PC-3 (cell line): ENCODE measurements around the gene KAZN. TPM values are rescaled to one million over a fixed set of nuclear protein-coding genes. Genes with fewer than 3 reads are reported as not detected.

Experiments
- ATAC-seq: fragments of 200-7000 bp; cut with Tn5 transposase; 2 replicates; pipeline ENCODE4 v1.9.1; 2020; ENCODE audit warnings: mild to moderate bottlenecking, moderate library complexity
- BruUV-seq: library from RNA; stranded (reverse); fragments of 400-500 nt; replicated peaks from 2 replicates; lab custom pipeline; 2021; lab: Mats Ljungman, UMichigan
- CTCF ChIA-PET: fragments of 300-600 bp; sonication (Branson Sonifier 250); formaldehyde crosslinking; loops from one replicate; lab custom pipeline; 2022; ENCODE audit warnings: antibody characterized with exemption; lab: Charles Lee
- POLR2A ChIA-PET: fragments of 300-600 bp; sonication (Branson Sonifier 250); formaldehyde crosslinking; loops from one replicate; lab custom pipeline; 2022; ENCODE audit warnings: antibody characterized with exemption; ENCODE audit not compliant: unreplicated experiment; lab: Charles Lee
- DNase-seq: peaks from one replicate; pipeline ENCODE4 v3.0.0-alpha.2; 2015
- H2AFZ ChIP-seq: fragments of 300-600 bp; sonication (generic); 2 replicates; pipeline ENCODE4 v1.6.0; 2016; ENCODE audit warnings: antibody characterized with exemption, low read length
- H3F3A ChIP-seq: fragments of 300-600 bp; sonication (generic); one replicate; pipeline ENCODE4 v1.6.0; 2017; ENCODE audit warnings: antibody characterized with exemption, low read length, control low read depth, mild to moderate bottlenecking; ENCODE audit not compliant: unreplicated experiment
- H3K27ac ChIP-seq: fragments of 300-600 bp; sonication (generic); 2 replicates; pipeline ENCODE4 v1.5.1; 2016; ENCODE audit warnings: mild to moderate bottlenecking, low read length
- H3K27me3 ChIP-seq: fragments of 300-600 bp; sonication (generic); 2 replicates; pipeline ENCODE4 v1.6.1; 2016; ENCODE audit warnings: low read length, mixed read lengths
- H3K36me3 ChIP-seq: fragments of 300-600 bp; sonication (generic); 2 replicates; pipeline ENCODE4 v1.6.1; 2016; ENCODE audit warnings: low read depth, mixed run types, low read length, mixed read lengths
- H3K4me1 ChIP-seq: fragments of 300-600 bp; sonication (generic); 2 replicates; pipeline ENCODE4 v1.5.1; 2016; ENCODE audit warnings: low read length; ENCODE audit not compliant: insufficient read depth
- H3K4me2 ChIP-seq: fragments of 300-600 bp; sonication (generic); 2 replicates; pipeline ENCODE4 v1.6.0; 2016; ENCODE audit warnings: low read length
- H3K4me3 ChIP-seq: fragments of 300-600 bp; sonication (generic); 2 replicates; pipeline ENCODE4 v1.5.1; 2016; ENCODE audit warnings: mild to moderate bottlenecking, low read length, mixed read lengths
- H3K79me2 ChIP-seq: fragments of 300-600 bp; sonication (generic); 2 replicates; pipeline ENCODE4 v1.6.1; 2017; ENCODE audit warnings: low read length, mixed read lengths
- H3K9ac ChIP-seq: fragments of 300-600 bp; sonication (generic); 2 replicates; pipeline ENCODE4 v1.6.0; 2016; ENCODE audit warnings: mild to moderate bottlenecking, low read length
- H3K9me2 ChIP-seq: fragments of 300-600 bp; sonication (generic); replicated peaks from 2 replicates; pipeline ENCODE4 v1.6.1; 2016; ENCODE audit warnings: mixed run types, low read length, mixed read lengths
- H3K9me3 ChIP-seq: fragments of 300-600 bp; sonication (generic); 2 replicates; pipeline ENCODE4 v1.6.1; 2016; ENCODE audit warnings: low read length, mixed read lengths
- H4K20me1 ChIP-seq: fragments of 300-600 bp; sonication (generic); 2 replicates; pipeline ENCODE4 v1.6.1; 2016; ENCODE audit warnings: low read length, mixed read lengths
- EZH2 ChIP-seq: fragments of 300-600 bp; sonication (generic); IDR thresholded peaks from one replicate; pipeline ENCODE4 v1.6.1; 2017; ENCODE audit warnings: antibody characterized with exemption, mild to moderate bottlenecking, low read length; ENCODE audit not compliant: unreplicated experiment
- EZH2phosphoT487 ChIP-seq: fragments of 300-600 bp; sonication (generic); IDR thresholded peaks from 2 replicates; pipeline ENCODE4 v1.6.1; 2018; ENCODE audit warnings: mild to moderate bottlenecking, antibody characterized with exemption, low read length, borderline replicate concordance
- intact Hi-C: fragments of 100-400 bp; cut with micrococcal nuclease; formaldehyde crosslinking; loops from 2 replicates; pipeline ENCODE4 v1.9.0; 2023
- total RNA-seq: library from RNA; depleted of rRNA; stranded (reverse); fragments of >200 nt; gene quantifications from 2 replicates; pipeline ENCODE4 v1.2.3, GENCODE V29; 2014
- TF ChIP-seq, protein P1 (sequence below): fragments of 300-600 bp; sonication (generic); conservative IDR thresholded peaks from 2 replicates; pipeline ENCODE4 v1.5.1; 2017; ENCODE audit warnings: antibody characterized with exemption, low read depth, mild to moderate bottlenecking, low read length

KAZN gene
- total RNA-seq, 1 experiment from 2014 or later, result 2.0 TPM

GRCh38 chr1:15065291-15065690 lies 466.8 kb downstream of the KAZN start:
- BruUV-seq, result no TSS peak
- H4K20me1 ChIP-seq, result no peaks in the 10 kb centered on the region
- no peak for ATAC-seq

DNA sequence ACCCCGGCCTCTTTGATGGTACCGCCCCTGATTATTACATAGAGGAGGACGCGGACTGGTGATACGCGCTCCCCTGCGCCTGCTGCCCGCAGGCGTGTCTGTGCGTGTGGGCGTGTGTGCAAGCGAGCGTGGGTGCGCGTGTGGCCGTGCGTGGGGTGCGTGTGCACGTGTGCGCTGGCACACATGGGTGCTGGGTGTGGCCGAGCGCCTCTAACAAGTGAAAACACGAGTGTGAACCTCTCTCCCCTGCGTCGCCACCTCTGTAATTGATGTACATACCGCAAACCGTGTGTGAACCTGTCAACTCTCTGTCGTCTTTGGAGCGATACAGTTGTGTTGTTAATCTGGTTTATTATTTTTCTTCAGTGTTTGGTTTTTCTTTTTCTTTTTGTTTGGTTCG lies 467.3 kb downstream of the KAZN start:
- Histone ChIP-seq H3K9me3 (no peaks in the 10 kb centered on the region), H3K79me2 (no peaks in the 10 kb centered on the region), H4K20me1 (no peaks in the 10 kb centered on the region), H3K4me1 (no peaks in the 10 kb centered on the region), H3K27me3 (no peaks in the 10 kb centered on the region), H3K27ac (no peak overlapping the region), H3K4me3 (no peak overlapping the region), H2AFZ (no peak overlapping the region), H3F3A (no peaks in the 10 kb centered on the region), H3K4me2 (no peak overlapping the region), H3K9me2 (no peaks in the 10 kb centered on the region), H3K36me3 (no peaks in the 10 kb centered on the region), H3K9ac (no peak overlapping the region)
- TF ChIP-seq EZH2phosphoT487, result no peak
- TF ChIP-seq, protein P1, sequence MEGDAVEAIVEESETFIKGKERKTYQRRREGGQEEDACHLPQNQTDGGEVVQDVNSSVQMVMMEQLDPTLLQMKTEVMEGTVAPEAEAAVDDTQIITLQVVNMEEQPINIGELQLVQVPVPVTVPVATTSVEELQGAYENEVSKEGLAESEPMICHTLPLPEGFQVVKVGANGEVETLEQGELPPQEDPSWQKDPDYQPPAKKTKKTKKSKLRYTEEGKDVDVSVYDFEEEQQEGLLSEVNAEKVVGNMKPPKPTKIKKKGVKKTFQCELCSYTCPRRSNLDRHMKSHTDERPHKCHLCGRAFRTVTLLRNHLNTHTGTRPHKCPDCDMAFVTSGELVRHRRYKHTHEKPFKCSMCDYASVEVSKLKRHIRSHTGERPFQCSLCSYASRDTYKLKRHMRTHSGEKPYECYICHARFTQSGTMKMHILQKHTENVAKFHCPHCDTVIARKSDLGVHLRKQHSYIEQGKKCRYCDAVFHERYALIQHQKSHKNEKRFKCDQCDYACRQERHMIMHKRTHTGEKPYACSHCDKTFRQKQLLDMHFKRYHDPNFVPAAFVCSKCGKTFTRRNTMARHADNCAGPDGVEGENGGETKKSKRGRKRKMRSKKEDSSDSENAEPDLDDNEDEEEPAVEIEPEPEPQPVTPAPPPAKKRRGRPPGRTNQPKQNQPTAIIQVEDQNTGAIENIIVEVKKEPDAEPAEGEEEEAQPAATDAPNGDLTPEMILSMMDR, result no peak
- TF ChIP-seq EZH2, result no peak
- POLR2A ChIA-PET, result no interaction called here
- no TSS peak for BruUV-seq
- intact Hi-C loops, result no loop called here
- CTCF ChIA-PET, result no interaction called here
- DNase-seq, result no peak
- ATAC-seq, result no peak

More at GRCh38 chr1:15065291-15065690, 466.8 kb downstream of the KAZN start:
- no peak overlapping the region for H3K4me3 ChIP-seq
- no peaks in the 10 kb centered on the region for H3K9me3 ChIP-seq
- POLR2A ChIA-PET, result no interaction called here
- intact Hi-C loops, result no loop called here
- no peaks in the 10 kb centered on the region for H3K36me3 ChIP-seq
- H3K9me2 ChIP-seq, result no peaks in the 10 kb centered on the region
- no peak overlapping the region for H3K9ac ChIP-seq
- H3K27me3 ChIP-seq, result no peaks in the 10 kb centered on the region
- CTCF ChIA-PET, result no interaction called here
- H2AFZ ChIP-seq, result no peak overlapping the region
- H3K27ac ChIP-seq, result no peak overlapping the region
- TF ChIP-seq EZH2phosphoT487 (no peak), EZH2 (no peak)
- TF ChIP-seq, protein P1, result no peak
- DNase-seq, result no peak
- no peaks in the 10 kb centered on the region for H3F3A ChIP-seq
- H3K79me2 ChIP-seq, result no peaks in the 10 kb centered on the region
- H3K4me2 ChIP-seq, result no peak overlapping the region
- H3K4me1 ChIP-seq, result no peaks in the 10 kb centered on the region

DNA sequence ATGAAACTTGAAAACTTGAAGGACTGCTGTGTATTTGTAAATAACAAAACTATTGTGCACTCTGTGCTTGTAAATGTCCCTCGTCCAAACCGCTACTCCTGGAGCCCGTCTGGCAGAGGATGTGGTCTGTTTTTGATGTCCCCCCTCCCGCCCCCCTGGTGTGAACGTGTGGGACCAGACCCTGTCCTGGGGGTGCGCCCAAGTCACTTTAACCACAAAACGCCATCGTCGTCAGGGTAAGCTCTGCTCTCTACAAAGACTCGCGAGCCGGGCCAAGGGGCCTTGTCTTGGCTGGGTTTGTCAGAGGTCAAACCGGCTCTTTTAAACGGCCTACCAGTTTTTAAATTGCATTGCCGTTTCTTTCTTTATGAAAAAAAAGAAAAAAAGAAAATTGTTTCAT lies 467.7 kb downstream of the KAZN start:
- no TSS peak for BruUV-seq
- intact Hi-C loops, result no loop called here

More for the DNA sequence above, 467.7 kb downstream of the KAZN start:
- ATAC-seq, result no peak
- H3K9me2 ChIP-seq, result no peaks in the 10 kb centered on the region
- CTCF ChIA-PET, result no interaction called here
- DNase-seq, result no peak
- no peaks in the 10 kb centered on the region for H3K36me3 ChIP-seq
- H3K27me3 ChIP-seq, result no peaks in the 10 kb centered on the region
- no peak overlapping the region for H3K9ac ChIP-seq
- no peaks in the 10 kb centered on the region for H3K9me3 ChIP-seq
- no peaks in the 10 kb centered on the region for H3K4me1 ChIP-seq
- TF ChIP-seq EZH2 (no peak), EZH2phosphoT487 (no peak)
- TF ChIP-seq, protein P1, result no peak
- no peak overlapping the region for H2AFZ ChIP-seq
- POLR2A ChIA-PET, result no interaction called here
- no peak overlapping the region for H3K4me2 ChIP-seq
- H3K27ac ChIP-seq, result no peak overlapping the region
- no peaks in the 10 kb centered on the region for H3K79me2 ChIP-seq
- H3K4me3 ChIP-seq, result no peak overlapping the region
- H3F3A ChIP-seq, result no peaks in the 10 kb centered on the region
- H4K20me1 ChIP-seq, result no peaks in the 10 kb centered on the region
